HT-29 (cell line): ENCODE measurements around the gene ABLIM2. TPM values are rescaled to one million over a fixed set of nuclear protein-coding genes. Genes with fewer than 3 reads are reported as not detected.

Source experiments
- DNase-seq: peaks from one replicate; pipeline ENCODE4 v3.0.0-alpha.2; 2015; ENCODE audit warnings: low spot score
- total RNA-seq: library from RNA; depleted of rRNA; stranded (reverse); fragments of >200 nt; shearing (Covaris generic); gene quantifications from 2 replicates; pipeline ENCODE4 v1.2.3, GENCODE V29; 2014

Gene ABLIM2
- total RNA-seq, 1 experiment from 2014 or later: 0.13 TPM

DNA sequence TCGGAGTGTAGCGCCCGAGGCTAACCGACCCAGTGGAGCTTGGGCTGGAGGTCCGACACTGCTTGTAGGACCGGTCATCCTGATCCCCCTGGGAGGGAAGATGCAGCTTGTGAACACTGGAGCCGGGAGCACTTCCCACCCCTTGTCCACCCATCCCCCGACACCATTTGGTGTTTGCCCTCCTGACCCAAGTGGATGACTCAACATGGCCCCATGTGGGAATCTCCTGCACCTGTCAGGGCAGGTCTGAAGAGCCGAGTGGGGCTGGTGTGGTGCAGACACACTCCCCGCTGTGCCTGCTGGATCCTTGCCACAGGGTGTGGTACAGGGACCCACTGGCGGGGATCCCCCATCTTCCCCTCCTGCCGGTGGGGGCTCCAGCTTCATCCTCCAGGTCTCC, 128.9 kb downstream of the ABLIM2 start:
- DNase-seq: no peak

DNA sequence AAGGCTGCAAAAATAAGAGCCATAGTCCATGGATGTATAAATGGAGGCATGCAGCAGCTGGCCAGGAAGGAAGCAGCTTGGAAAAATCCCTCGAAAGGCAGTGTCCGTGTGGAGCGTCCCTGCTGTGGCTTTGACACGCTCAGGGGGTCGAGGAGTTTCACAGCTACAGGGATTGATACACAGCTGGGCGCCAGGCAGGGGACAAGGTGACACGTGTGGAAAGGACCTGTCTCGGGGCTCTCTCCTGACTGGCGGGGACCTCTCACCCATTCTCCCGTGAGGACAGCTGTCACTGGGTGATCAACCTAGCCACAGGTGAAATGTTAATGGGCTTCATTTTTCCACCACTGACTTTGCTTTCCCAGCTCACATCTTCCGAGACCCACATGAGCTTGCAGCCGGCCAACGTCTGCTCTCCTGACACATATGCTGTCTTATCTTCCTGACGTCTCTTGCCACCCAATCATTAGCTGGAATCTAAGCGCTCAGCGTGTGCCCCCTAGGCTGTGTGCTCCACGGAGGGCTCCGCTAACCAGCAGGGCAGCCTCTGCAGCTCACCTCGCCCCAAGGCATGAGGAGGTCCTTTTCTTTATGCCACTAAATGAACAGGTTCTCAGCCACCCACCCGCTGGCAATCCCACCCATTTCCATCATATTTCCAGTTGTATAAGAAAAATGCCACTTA, 129.6 kb downstream of the ABLIM2 start:
- DNase-seq: no peak

- no peak for DNase-seq
Observed at GRCh38 chr4:8028368-8028767, 130.2 kb downstream of the ABLIM2 start.

DNA sequence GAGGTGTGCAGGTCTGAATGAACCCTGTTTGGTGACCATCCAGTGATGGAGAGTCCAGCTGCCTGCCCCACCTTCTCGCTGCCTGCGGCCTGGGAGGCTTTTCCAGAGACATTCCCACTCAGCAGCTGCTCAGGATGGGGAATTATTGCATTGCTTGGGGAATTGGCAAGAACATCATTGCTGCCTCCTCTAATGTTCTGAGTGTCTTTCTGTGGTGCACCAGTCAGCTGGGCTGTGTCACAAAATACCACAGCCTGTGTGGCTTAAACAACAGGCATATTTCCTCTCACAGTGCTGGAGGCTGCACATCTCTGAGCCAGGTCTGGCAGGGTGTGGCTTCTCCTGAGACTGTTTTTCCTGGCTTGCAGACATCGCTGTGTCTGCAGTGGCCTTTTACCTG, 132.2 kb downstream of the ABLIM2 start:
- no peak for DNase-seq

DNA sequence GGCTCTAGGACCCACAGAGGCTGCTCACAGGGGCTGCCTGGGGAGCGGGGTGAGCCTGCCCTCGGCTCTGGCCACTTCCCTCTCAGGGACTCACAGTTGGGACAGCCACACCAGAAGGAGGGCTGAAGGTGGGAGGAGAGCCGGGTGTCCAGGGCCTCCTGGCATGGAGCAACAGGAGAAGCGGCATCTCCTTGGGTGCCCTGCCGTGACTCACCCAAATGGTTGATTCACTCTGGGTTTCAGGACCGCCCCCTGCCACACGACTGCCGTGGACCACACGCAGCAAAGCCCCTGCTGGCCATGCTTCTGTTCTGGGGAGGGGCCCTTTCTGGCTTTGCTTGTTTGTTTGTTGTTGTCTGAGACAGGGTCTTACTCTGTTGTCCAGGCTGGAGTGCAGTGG, 132.9 kb downstream of the ABLIM2 start:
- no peak for DNase-seq

GRCh38 chr4:8024073-8024786, 134.4 kb downstream of the ABLIM2 start:
- DNase-seq: no peak

- DNase-seq: no peak
Observed at GRCh38 chr4:8023696-8024033, 134.9 kb downstream of the ABLIM2 start.

- DNase-seq: no peak
Observed at GRCh38 chr4:8022767-8023695, 135.6 kb downstream of the ABLIM2 start.

DNA sequence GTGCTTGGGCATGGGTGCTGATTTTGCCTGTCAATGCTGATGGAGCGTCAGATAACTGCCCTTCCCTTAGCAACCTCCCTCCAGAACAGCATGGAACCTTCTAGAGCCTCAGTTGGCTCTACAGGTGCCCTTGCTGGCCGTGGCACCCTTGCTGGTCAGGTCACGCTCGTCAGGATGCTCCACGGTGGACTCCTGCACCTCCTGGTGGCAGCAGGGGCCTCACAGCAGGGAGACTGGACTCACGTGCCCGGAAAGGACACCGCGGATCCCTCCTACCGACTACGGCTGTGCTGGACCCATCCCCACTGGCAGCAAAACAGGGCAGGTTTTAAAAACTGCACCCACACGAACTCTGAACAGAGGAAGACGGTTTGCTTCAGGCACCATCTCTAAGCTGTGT, 136.8 kb downstream of the ABLIM2 start:
- no peak for DNase-seq

DNA sequence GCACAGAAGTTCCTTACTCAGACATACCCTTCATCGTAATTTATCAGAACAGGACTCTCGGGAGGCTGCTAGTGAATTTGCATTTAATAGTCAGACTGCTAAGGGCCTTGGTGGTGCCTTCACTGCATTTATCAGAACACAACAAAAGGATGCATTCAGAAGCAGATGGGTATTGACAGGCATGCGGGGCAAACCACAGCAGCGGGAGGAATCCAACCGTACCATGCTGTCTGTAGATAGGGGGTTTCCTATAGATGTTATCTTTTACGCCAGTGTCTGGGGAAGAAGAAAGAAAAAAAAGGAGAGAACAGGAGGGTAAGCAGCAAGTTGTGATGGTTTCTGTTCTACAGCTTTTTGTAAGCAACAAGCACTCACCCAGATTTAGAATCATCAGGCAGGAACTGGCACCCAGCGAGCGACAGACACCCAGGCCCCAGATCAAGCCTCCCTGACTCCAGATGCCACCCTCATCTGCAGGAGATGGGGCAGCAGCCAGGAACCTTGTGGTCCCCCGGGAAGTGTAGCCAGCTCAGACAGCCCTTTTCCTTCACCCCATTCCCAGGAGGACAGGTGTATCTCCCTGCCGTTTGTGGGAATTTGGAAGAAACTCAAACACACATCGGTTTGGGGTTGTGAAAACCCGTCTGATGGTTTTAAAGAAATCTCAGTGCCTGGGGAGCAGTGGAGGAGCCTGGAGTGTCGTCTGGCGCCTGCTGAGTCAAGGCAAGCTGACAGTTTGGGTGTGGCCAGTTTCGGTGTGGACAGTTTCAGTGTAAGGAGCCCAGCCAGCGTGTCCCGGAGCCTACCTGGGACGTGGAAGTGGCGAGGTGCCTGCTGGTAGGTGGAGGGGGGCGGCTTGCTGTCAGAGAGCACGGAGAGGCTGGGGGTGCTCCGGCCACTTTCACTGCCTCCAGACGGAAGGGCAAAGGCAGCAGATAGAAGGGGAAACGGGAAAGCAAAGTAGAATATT, 138.9 kb downstream of the ABLIM2 start:
- no peak for DNase-seq

DNA sequence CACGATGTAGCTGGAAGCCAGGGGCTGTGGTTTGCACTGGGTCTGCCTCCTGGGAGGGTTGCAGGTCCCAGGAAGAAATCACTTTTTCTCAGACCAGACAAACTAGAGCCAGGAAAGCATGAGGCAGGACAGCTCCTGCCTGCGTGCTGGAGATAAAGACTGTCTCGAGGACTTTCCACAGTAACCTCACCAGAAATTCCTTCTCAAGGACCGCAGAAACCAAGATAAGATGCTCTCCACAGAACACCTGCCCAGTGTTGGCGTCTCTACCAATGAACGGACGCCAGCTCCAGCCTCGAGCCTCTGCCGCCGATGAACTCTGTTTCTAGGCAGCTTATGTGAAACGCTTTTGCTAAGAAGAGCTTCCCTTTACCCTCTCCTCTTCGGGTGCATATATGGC, 142.1 kb downstream of the ABLIM2 start:
- no peak for DNase-seq

- no peak for DNase-seq
Observed at GRCh38 chr4:8015512-8015911, 143.1 kb downstream of the ABLIM2 start.

DNA sequence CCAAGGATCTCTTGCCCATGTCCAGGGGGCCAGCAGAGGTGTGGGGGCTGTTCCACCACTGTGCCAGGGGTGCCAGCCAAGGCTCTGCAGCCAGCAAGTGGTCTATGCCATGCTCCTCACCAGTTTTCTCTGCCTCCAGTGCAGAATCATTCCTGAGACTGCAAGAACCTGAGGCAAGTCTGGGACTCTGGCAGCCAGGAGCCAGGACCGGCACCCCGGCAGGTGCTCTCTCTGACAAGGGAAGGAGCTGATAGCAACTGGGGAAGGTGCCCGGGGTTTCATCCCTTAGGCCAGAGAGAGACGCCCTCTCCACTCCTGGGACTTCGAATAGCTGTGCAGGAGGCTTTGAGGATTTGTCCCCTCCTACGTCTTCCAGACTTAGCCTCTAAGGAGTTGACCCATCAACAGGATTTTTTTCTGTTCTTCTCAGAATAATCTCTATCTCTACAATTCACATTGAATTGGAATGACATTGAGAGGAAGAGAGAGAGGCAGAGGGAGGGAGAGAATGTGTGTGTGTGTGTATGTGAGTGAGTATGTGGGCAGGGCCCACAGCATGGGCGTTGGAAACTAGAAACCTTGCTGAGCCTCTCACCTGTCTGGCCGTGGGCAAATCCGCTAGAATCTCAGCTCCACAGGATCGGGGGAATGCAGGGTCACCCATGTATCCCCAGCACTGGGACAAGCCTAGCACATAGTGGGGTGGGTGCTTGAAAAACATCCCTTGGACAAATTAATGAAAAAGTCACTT, 144.5 kb downstream of the ABLIM2 start:
- DNase-seq: no peak

GRCh38 chr4:8012517-8012916, 146.1 kb downstream of the ABLIM2 start:
- DNase-seq: no peak

DNA sequence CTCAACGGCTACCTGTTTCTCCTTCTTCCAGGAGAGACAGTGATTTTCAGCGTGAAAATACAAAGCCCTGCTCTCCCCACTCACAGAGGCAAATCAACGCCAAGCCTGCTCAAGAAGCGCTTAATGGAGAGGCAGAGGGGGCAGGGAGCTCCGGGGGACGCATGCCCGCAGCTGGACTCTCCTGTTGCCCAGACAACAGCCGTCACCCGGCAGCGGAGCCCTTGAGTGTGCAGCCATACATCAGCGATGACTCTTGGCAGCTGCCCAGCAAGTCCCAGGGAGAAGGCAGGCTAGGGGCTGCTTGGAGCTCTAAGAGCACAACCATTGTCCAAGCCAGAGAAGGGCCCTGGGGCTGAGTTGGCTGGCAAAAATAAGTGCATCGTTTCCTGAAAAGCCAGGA, 148.0 kb downstream of the ABLIM2 start:
- DNase-seq: no peak

GRCh38 chr4:8009710-8010511, 148.7 kb downstream of the ABLIM2 start:
- DNase-seq: no peak

DNA sequence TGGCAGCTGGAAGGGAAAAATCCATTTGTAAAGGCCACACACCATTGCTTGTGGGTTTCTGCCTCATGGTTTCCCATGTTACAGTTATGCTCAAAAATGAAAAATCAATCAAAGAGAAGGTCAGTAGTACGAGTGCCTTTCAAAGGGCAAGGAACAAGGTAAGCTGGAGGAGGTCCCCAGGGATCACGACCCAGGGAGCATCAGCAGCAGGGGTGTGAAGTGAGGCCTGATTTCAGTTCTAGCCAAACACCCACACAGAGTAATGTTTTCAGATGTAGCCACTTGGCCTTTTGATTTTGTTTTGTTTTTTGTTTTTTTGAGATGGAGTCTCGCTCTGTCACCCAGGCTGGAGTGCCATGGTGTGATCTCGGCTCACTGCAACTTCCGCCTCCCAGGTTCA, 149.5 kb downstream of the ABLIM2 start:
- DNase-seq: no peak

GRCh38 chr4:8008391-8008790, 150.2 kb downstream of the ABLIM2 start:
- no peak for DNase-seq

DNA sequence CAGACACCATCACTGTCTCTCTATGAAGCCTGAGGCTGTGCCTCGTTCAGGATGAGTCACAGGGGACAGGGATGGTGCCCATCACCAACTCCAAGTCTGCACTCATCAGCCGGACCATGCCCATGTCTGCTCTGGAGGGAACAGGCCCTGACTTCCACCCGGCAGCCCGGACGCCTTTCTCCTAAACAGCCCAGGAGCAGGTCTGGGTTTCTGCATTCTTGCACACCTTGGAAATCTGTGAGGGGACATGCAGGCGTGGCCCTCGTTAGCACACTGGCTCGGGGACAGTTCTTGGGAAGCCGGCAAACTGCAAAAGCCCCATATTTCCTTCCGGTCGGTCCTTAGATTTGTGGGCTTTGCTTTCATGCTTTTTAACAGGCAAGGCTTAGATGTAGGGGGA, 151.0 kb downstream of the ABLIM2 start:
- no peak for DNase-seq

DNA sequence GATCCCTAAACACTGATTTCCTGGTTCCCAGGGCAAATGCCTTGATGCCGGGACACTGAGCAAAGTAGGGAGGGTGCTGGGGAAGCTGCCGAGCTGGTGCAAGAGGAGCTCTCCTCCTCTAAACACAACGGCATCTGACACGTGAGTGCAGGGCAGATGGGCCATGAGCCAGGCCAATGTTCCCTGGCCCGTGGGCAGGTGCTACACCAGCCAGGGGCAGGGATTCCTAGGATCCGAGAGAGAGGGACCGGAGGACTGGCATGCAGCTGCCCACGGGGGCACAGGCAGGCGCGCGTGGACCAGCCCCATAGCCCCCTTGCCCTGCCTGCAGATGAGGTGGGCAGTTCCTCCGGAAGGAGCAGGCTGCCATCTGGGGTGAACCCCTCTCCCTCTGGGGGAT, 152.1 kb downstream of the ABLIM2 start:
- DNase-seq: no peak
